HuH-7.5 (cell line): Measurements from ENCODE around the gene BLOC1S3.
A peak's percentile ranks its signal among the peaks of the same experiment; 100 is the strongest.

Source experiments
- DNase-seq: peaks from one replicate; pipeline ENCODE4 v3.0.0; 2011; ENCODE audit warnings: low spot score

The BLOC1S3 gene

GRCh38 chr19:45146251-45146650 is 32.3 kb upstream of the BLOC1S3 start:
- peak; percentile 16 for DNase-seq

DNA sequence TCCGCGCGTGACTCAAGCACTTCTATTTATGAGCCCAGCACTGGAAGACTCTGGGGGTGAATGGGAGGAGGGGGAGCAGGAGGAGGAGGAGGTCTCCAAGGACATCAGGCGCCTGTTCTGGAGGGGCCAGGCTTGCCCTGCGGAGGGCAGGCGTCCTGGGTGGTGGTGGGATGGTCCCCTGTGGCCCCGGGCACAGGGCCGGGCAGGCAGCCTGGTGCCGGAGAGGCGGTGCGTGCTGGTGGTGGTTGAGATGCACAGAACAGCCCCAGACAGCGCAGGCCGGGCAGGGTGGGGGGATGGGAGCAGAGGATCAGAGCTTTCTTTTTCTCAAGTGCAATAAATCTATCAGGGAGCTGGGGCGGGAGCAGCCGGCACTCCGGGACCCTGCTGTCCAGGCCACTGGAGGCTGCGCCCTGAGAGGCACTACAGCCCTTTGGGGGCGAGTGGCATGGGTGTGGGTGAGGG is 31.8 kb upstream of the BLOC1S3 start:
- DNase-seq, result no peak

GRCh38 chr19:45147835-45148676 is 30.5 kb upstream of the BLOC1S3 start:
- peak; percentile 23 for DNase-seq

DNA sequence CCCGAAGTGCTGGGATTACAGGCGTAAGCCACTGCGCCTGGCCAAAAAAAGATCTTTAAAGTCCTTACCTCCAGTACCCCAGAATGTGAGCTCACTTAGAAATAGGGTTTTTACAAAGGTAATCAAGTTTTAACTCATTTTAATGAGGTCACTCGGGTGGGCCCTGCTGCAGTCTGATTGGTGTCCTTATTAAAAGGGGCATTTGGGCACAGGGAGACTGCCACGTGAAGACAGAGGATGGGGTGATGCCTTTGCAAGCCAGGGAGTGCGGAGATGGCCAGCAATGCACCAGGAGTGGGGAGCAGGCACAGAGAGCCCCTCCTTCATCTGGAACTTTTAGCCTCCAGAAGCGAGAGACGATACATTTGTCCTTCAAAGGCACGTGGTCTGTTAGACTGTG is 29.5 kb upstream of the BLOC1S3 start:
- no peak for DNase-seq

- no peak for DNase-seq
Observed at GRCh38 chr19:45150180-45150579, 28.4 kb upstream of the BLOC1S3 start.

GRCh38 chr19:45150751-45151281 is 27.8 kb upstream of the BLOC1S3 start:
- DNase-seq, result no peak

DNA sequence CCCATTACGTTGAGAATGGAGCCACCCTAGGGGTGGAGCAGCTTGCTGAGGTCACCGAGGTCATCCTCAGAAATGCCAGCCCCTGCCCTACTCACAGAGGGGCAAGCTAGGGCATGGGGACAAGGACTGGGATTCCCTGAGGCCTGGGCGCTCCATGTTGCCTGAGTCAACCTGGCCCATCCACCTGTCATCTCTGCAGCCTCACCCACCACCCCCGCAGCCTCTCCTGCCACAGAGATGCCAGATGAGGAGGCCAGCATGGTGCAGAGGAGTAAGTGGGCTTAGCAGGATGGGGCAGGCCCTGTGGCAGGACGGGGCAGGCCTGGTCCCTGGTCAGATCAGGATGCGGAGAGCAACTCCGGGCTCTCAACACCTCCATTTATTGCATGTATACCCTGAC is 27.3 kb upstream of the BLOC1S3 start:
- DNase-seq, result no peak

DNA sequence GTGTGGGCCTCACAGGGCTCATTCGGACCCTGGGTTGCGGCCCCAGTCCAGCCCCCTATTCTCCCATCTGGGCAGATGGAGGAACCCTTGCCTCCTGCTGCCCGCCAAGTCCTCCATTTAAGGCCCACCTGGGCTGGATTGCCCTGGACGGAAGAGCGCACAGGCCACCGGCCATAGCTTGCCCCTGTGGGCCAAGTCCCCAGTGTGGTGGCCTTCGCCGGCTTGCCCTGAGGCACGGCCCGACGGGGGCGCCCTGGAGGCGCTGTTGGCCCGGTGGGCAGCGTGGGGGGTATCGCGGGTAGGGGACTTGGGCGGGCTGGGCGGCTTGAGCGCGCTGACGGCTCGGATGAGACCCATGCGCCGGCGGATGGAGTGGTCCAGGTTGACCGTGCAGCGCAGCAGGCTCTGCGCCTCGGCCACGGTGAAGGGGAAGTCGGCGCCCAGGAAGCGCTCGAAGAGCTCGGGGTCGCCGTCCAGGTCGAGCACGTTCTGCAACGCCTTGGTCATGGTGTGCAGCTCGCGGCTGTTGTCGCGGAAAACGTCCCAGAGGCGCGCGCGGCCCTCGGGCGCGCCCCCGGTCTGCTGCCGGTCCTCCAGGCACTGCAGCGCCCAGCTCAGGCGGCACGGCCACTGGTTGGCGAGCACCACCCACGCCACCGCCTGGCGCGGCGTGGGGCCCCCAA is 26.6 kb upstream of the BLOC1S3 start:
- DNase-seq, result no peak

- DNase-seq, result no peak
Observed at GRCh38 chr19:45152504-45153338, 25.9 kb upstream of the BLOC1S3 start.

GRCh38 chr19:45153339-45154063 is 25.1 kb upstream of the BLOC1S3 start:
- DNase-seq, result no peak

GRCh38 chr19:45154064-45154827 is 24.3 kb upstream of the BLOC1S3 start:
- no peak for DNase-seq

GRCh38 chr19:45156011-45156630 is 22.5 kb upstream of the BLOC1S3 start:
- no peak for DNase-seq

GRCh38 chr19:45156751-45157150 is 21.8 kb upstream of the BLOC1S3 start:
- DNase-seq, result no peak

GRCh38 chr19:45158503-45159209 is 19.9 kb upstream of the BLOC1S3 start:
- no peak for DNase-seq

DNA sequence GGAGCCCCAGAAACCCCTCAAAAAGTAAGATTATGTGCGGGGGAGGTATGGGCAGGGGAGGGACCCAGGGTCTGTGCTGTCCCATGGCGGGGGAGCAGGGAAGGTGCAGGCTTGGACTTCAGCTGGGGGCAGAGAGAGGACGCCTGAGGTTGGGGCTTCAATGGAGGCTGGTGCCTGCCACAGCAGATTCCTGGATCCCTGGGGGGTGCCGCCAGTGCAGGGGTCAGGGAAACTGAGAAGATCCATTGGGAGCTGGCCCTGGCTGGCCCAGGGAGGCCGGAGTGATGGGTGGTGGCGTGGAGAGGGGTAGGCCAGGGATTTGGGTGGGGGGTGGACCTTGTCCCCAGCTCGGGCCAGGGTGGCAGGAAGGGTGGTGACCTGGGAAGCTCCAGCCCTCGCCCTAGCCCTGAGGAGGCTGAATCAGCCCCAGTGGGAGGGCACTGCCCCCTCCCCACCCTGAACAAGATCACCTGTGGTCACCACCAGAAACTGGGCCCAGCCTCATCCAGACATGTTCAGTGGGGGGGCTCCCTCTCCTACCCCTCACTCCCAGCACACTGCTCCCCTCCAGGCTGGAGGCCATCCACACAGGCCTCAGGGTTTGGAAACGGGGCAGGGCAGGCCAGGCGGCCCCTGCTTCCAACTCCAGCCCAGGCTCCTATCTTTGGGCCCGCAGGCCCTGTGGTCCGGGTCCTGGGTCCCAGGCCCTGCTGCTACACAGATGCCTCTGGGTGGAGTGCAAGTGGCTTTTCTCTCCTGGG is 19.2 kb upstream of the BLOC1S3 start:
- no peak for DNase-seq

- DNase-seq, result no peak
Observed at GRCh38 chr19:45159971-45160324, 18.6 kb upstream of the BLOC1S3 start.

- DNase-seq, result no peak
Observed at GRCh38 chr19:45160870-45161737, 17.5 kb upstream of the BLOC1S3 start, which contains the start of gene NKPD1. NKPD1 (minus strand) TSS chr19:45160982; CDS start chr19:45160150, 832 bp downstream.
